ENCODE measurements around the gene GRIK3.

Gene GRIK3

DNA sequence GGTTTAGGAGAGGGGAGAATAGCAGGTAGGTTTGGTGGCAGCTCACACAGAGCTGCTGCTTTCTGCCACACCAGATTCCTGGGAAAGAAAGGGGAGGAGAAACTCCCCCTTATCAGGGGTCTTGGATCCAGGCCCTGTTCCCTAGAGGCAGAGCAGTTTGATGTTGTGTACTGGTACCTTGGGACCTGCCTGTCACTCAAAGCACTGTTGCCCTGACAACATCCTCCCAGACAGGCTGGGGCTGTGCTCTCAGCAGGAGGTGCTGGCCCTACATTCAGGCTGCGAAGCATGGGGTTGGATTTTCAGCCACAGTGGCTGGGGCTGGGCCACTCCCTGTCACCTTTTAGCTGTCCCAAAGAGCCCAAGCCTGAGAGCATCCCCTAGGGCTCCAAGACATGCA lies 188.0 kb downstream of the GRIK3 start:
- no peak for DNase-seq

- DNase-seq: no peak
These were observed 188.5 kb downstream of the GRIK3 start for GRCh38 chr1:36845802-36846201.

DNA sequence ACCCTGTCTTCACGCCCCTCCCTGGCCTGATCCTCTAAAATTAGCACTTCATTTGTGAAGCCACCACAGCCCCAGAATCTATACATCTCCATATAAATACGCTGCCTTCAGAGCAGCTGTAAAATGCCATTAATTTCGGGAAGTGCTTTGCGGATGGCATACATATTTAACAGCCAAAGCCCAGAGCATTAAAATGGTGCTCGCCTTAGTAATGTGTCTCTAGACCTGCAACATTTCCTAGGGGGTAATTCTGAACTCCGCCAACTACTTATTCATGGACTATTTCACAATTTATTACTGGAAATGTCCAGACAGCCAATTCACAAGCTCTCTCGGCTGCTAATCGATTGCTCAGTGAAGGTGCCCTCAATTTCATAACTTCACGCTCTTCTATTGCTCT lies 189.4 kb downstream of the GRIK3 start:
- DNase-seq: no peak

DNA sequence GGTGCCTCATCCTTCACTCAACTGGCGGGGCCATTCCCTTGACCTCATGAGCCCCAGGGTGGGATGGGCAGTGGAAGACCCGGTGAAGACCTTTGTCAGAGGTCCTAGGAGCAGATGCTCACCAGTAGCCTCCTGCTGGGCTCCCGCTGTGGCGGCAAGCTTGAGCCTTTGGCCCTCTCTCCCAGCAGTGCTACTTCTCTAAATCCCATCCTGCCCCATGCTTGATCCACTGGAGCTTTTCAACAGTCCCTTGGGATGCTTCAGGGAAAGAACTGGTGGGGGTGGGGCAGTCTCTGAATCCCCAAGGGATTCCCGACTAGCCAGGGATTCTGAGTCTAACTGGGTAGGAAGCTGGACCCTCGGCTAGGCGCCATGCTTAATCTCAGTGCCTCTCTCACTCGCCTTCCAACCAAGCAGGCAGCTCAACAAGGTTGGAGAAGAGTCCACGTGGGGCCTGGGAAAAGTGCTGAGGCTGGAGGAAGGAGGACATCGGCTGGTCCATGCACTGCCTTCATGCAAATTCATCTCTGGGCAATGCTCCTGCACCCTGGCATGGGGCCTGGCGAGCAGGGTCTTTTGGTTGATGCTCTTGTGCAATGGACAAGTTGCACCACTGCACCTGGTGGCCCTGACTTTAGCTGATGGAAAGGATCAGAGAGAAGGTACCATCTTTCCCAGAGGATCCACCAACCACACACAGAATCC lies 190.3 kb downstream of the GRIK3 start:
- no peak for DNase-seq

- DNase-seq: no peak
These were observed 191.3 kb downstream of the GRIK3 start for GRCh38 chr1:36843027-36843426.

DNA sequence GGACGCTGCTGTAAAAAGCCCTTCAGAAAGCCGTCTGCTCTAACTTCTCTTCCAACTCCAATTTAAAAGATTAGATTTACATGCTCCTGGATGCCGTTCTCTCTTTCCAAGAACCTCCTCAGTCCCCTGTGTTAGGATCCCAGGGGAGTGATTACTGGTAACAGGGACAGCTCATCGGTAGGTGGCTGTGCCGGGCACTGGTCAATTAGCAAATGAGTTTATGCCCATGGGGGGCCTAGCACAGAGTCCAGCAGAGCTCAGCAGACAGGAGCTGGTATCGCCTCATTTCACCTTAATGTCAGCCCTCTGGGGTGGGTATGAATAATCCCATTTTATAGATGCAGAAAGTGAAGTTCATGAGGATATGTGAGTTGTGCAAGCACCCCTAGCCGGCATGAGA lies 191.9 kb downstream of the GRIK3 start:
- no peak for DNase-seq

- no peak for DNase-seq
These were observed 194.8 kb downstream of the GRIK3 start for GRCh38 chr1:36839485-36839884.

- no peak for DNase-seq
These were observed 195.4 kb downstream of the GRIK3 start for GRCh38 chr1:36838888-36839287.

DNA sequence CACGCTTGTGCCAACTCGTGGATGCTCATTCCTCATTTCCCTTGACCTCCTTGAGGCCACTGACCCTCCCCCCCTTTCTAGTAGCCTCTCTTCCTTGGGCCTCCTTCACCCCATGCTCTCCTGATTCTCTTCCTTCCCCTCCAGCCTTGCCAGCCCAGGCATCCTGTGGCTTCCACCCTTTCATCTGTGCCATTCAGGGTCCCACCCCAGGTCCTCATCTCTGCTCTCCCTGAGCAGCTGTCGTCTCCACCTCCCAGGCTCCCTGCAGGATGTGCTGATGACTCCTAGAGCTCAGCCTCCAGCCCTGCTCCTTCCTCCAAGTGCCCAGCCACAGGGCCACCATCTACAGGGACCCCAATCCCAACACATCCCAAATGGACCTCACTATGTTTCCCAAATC lies 197.4 kb downstream of the GRIK3 start:
- DNase-seq: no peak

- DNase-seq: no peak
These were observed 198.0 kb downstream of the GRIK3 start for GRCh38 chr1:36836196-36836883.

GRCh38 chr1:36835696-36836095 lies 198.6 kb downstream of the GRIK3 start:
- no peak for DNase-seq

DNA sequence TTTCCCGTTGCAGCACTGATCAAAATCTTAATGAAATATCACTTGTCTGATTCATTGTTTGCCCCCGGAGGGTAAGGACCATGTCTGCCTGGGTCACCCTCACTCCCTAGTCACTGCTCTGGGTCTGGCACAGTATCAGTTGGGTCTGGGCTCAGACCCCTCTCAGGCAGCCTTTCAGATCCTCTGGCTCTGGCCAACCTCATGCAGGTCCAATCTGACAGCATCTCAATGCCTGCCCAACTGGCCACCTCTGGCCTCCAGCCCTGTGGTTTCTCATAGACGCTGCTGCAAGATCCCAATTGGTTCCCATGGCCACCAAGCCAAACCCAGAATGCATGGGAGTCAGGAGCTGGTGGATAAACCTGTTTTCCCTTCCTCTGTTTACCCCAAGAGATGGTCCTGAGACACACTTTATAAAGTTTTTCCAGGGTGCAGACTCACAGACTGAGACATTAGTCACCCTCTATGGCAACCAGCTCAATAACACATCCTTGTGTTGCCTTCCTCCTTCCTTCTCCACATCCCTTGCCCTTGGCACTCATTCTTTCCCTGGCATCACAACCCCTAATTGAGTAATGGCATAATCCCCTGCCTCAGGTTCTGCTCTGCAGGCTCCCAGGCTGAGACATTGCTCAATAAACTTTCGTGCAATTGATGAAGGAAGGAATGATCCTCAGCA lies 199.2 kb downstream of the GRIK3 start:
- no peak for DNase-seq

GRCh38 chr1:36834586-36834985 lies 199.7 kb downstream of the GRIK3 start:
- DNase-seq: no peak

GRCh38 chr1:36831186-36831810 lies 203.0 kb downstream of the GRIK3 start:
- no peak for DNase-seq

DNA sequence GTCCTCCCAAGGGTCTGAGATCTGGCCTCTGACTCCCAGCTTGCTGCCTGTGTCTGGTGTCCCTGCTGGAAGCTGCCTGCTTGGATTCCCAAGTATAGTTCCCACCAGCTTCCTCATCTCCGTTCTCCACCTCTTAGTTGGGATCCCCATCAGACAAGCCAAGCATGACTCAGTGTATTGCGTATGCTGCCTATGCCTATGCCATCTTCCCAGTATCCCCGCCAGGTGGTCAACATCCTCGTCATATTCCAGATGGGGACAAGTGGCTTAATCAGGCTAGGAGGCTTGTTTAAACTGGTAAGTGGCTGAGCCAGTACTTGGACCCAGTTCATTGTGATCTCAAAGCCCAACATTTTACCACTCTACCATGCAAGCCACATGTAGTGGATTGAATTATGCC lies 204.4 kb downstream of the GRIK3 start:
- DNase-seq: no peak

- no peak for DNase-seq
These were observed 205.2 kb downstream of the GRIK3 start for GRCh38 chr1:36829066-36829465.

- DNase-seq: no peak
These were observed 209.1 kb downstream of the GRIK3 start for GRCh38 chr1:36825226-36825625.

DNA sequence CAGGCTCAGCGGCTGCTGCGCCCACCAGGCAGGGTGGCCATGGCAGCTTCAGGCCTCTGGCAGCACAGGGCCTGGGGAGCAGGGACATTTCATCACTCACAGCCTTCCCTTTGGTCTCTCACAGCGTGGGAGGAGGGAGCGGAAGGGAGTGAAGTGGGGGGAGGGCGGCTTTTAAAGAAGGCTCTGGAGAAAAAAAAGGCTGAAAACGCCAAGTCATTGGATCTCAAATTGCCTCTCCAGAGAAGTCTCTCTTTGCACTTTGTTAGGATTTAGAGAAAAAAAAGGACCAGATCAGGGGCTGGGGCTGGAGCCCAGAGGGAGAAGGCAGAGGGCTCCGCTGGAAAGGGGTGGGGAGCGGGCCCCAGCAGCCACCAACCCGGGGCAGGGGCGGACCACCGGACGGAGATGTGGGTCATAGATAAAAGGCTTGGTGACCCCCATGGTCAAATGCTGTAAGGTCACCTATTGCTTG lies 209.9 kb downstream of the GRIK3 start:
- no peak for DNase-seq

- DNase-seq: no peak
These were observed 211.7 kb downstream of the GRIK3 start for GRCh38 chr1:36822648-36823047.

GRCh38 chr1:36821386-36821785 lies 212.9 kb downstream of the GRIK3 start:
- no peak for DNase-seq

- no peak for DNase-seq
These were observed 215.5 kb downstream of the GRIK3 start for GRCh38 chr1:36818771-36819170.

DNA sequence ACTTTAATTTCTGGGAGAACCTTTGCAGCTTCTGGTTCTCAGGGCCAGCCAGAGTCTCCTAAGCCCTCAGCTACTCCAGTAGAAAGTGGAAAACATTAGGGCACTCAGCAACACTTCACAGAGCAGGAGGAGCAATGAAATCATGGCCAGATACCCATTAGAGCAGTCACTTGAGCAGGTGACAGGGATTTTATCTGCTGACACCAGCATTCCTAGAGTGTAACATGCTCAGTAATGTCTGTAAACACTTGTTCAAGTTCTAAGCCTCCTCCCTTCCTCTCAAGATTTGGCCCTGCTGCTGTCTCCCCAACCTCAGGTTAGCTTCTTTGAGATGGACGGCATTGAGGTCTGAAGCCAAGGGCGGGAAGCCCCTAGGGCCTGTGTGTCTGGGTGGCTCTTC lies 218.0 kb downstream of the GRIK3 start:
- DNase-seq: no peak

DNA sequence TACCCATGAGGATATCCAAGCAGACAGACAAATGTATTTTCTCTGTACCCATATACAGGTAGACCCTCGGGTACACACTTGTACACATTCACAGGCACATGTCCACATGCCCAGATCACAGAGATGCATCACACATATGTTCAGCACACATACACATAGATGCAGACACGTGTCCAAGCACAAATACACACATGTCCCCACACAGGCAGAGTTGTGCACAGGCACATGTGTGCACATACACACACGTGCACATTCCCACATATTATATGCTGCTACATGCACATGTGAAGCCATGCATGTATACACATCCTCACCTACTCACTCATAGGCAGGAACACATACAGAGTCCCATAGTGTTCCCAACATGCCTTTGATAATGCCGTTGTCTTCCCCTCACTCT lies 219.5 kb downstream of the GRIK3 start:
- no peak for DNase-seq

DNA sequence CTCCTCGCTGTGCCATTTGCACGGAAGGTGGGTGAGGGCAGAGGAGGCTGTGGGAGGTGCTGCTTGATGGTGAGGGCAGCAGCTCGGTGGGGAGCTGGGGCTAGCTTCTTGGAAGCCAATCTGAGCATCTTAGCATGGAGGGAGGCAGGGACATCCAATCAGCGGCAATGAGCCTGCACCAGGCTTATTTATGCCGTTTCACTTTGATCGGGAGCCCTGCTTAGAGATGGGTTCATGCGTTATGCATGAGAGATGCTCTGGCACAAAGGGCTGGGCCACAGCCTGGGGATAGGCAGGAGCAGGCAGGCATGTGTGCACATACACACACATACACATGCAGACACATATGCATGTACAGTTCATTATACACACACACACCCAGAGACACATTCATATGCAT lies 220.2 kb downstream of the GRIK3 start:
- DNase-seq: no peak

Data from stimulated activated CD4-positive, alpha-beta T cell treated with anti-CD3 and anti-CD28 coated beads, Interleukin-12 subunit alpha, Interleukin-12 subunit beta, amount 100 ng/mL, for 4 hours (primary cell).